Lower leg skin (tissue), 4 donors: ENCODE data around the gene MMP17. TPM values are rescaled to one million over a fixed set of nuclear protein-coding genes. Genes with fewer than 3 reads are reported as not detected.

Experiments used
- DNase-seq, 2 donors: peaks; one replicate each; pipeline ENCODE4 v3.0.0-alpha.2; 2019; ENCODE audit warnings: low spot score in 2 of 2
- H3K4me3 ChIP-seq: fragments of 200-600 bp; sonication (generic); 2 replicates; pipeline ENCODE4 v1.5.1; 2017; ENCODE audit warnings: mild to moderate bottlenecking, low read depth; ENCODE audit not compliant: poor library complexity, severe bottlenecking
- CTCF ChIP-seq, 3 donors: fragments of 450-650 bp; IDR thresholded peaks; one replicate each; pipeline ENCODE4 v1.5.1; 2016; ENCODE audit warnings: antibody characterized with exemption in 3 of 3, mild to moderate bottlenecking in 3 of 3, moderate library complexity in 2 of 3
- POLR2A ChIP-seq, 2 donors: fragments of 450-650 bp; IDR thresholded peaks; one replicate each; pipeline ENCODE4 v1.6.1; 2016 to 2017; ENCODE audit warnings: antibody characterized with exemption in 2 of 2, mild to moderate bottlenecking in 1 of 2, moderate library complexity in 1 of 2
- WGBS, 2 donors: methylation state at CpG; one replicate each; pipeline ENCODE4 v1.1.5; 2018; 5-methylcytosine and 5-hydroxymethylcytosine counted together
- intact Hi-C: fragments of 100-400 bp; cut with DNase I; formaldehyde crosslinking; loops from one replicate; pipeline ENCODE4 v1.15.0; 2023; ENCODE audit warnings: low total_unique reads
- total RNA-seq, 4 donors: library from RNA; depleted of rRNA; stranded (reverse); fragments of >200 nt; gene quantifications; one replicate each; pipeline ENCODE4 v1.1.0, GENCODE V29; 2016

MMP17 gene
- total RNA-seq, 4 donors from 2014 or later: 5.4 to 11.6 (median 5.7) TPM

GRCh38 chr12:131810726-131811125 lies 17.5 kb upstream of the MMP17 start:
- TF ChIP-seq CTCF (IDR thresholded peaks at IDR 0.05) (no peak), POLR2A (IDR thresholded peaks at IDR 0.05) (no peak)
- no peak overlapping the region for H3K4me3 ChIP-seq
- WGBS, 2 donors: 64 to 67% methylated on average over 13 of the region's 13 CpGs
- intact Hi-C loops: no loop called here
- DNase-seq: no peak

GRCh38 chr12:131815131-131815530 lies 13.1 kb upstream of the MMP17 start:
- DNase-seq: no peak
- TF ChIP-seq POLR2A (IDR thresholded peaks at IDR 0.05) (no peak), CTCF (IDR thresholded peaks at IDR 0.05) (no peak)
- 85 to 87% methylated on average over 7 of the region's 7 CpGs for WGBS, 2 donors
- intact Hi-C loops: no loop called here
- no peak overlapping the region for H3K4me3 ChIP-seq

GRCh38 chr12:131816495-131816894 lies 11.7 kb upstream of the MMP17 start:
- 62 to 68% methylated on average over 5 of the region's 5 CpGs for WGBS, 2 donors
- DNase-seq: no peak
- no peak overlapping the region for H3K4me3 ChIP-seq
- intact Hi-C loops: no loop called here
- TF ChIP-seq POLR2A (IDR thresholded peaks at IDR 0.05): no peak
- TF ChIP-seq CTCF (IDR thresholded peaks at IDR 0.05): no peak

GRCh38 chr12:131817241-131817640 lies 11.0 kb upstream of the MMP17 start:
- 93% methylated on average over 17 to 19 of the region's 19 CpGs for WGBS, 2 donors
- H3K4me3 ChIP-seq: no peak overlapping the region
- DNase-seq: no peak
- TF ChIP-seq POLR2A (IDR thresholded peaks at IDR 0.05): no peak
- TF ChIP-seq CTCF (IDR thresholded peaks at IDR 0.05): no peak
- intact Hi-C loops: no loop called here

- no peak for TF ChIP-seq CTCF (IDR thresholded peaks at IDR 0.05)
- intact Hi-C loops: no loop called here
- DNase-seq: peak; percentile 73 to 92
- H3K4me3 ChIP-seq: no peak overlapping the region
- WGBS, 2 donors: 75 to 77% methylated on average over 30 of the region's 30 CpGs
Observed at GRCh38 chr12:131818821-131819585, 9.2 kb upstream of the MMP17 start.

GRCh38 chr12:131824450-131824849 lies 3.7 kb upstream of the MMP17 start:
- H3K4me3 ChIP-seq: no peak overlapping the region
- no peak for DNase-seq
- intact Hi-C loops: no loop called here
- TF ChIP-seq POLR2A (IDR thresholded peaks at IDR 0.05) (no peak), CTCF (IDR thresholded peaks at IDR 0.05) (no peak)
- WGBS, 2 donors: 86 to 96% methylated on average over 6 of the region's 6 CpGs
